ENCODE results near the gene PLEKHA5. TPM values are rescaled to one million over a fixed set of nuclear protein-coding genes. Genes with fewer than 3 reads are reported as not detected.

PLEKHA5 gene
- total and polyA plus RNA-seq, 4 donors = 4.9 to 88.5 (median 20.9) TPM

GRCh38 chr12:19243551-19243950, 114.0 kb downstream of the PLEKHA5 start:
- H3K4me3 ChIP-seq = no peak overlapping the region
- TF ChIP-seq CTCF (IDR thresholded peaks at IDR 0.05; ENCODE audit: control extremely low read depth, extremely low read depth) = no peak
- H3K36me3 ChIP-seq (ENCODE audit: control insufficient read depth in 4 of 4, insufficient read depth in 4 of 4, low read length in 4 of 4) = no peaks in the 10 kb centered on the region
- no peak overlapping the region for H3K9ac ChIP-seq (ENCODE audit: insufficient read depth in 1 of 2, low read length in 2 of 2)
- 55 to 80% methylated on average over 2 of the region's 2 CpGs for WGBS, 2 donors
- peaks cover 0 to 14% (median 7%) of the 10 kb centered on the region in 5 donors for H3K4me1 ChIP-seq (ENCODE audit: control insufficient read depth in 5 of 5, insufficient read depth in 5 of 5, low read length in 5 of 5)
- H3K27me3 ChIP-seq (ENCODE audit: control insufficient read depth in 3 of 3, insufficient read depth in 3 of 3, low read length in 2 of 3) = no peaks in the 10 kb centered on the region
- H3K27ac ChIP-seq (ENCODE audit: low read depth in 1 of 2, low read length in 1 of 2) = no peak overlapping the region
- no peak for ATAC-seq (ENCODE audit: insufficient read depth, low FRiP score)
- H3K9me3 ChIP-seq (ENCODE audit: control insufficient read depth in 4 of 4, insufficient read depth in 3 of 4, low read length in 3 of 4) = no peaks in the 10 kb centered on the region
- no peak for DNase-seq

GRCh38 chr12:19244312-19244711, 114.8 kb downstream of the PLEKHA5 start:
- no peak for DNase-seq
- Histone ChIP-seq H3K4me3 (no peak overlapping the region), H3K27me3 (ENCODE audit: control insufficient read depth in 3 of 3, insufficient read depth in 3 of 3, low read length in 2 of 3) (no peaks in the 10 kb centered on the region), H3K36me3 (ENCODE audit: control insufficient read depth in 4 of 4, insufficient read depth in 4 of 4, low read length in 4 of 4) (no peaks in the 10 kb centered on the region), H3K9ac (ENCODE audit: insufficient read depth in 1 of 2, low read length in 2 of 2) (no peak overlapping the region), H3K9me3 (ENCODE audit: control insufficient read depth in 4 of 4, insufficient read depth in 3 of 4, low read length in 3 of 4) (no peaks in the 10 kb centered on the region), H3K27ac (ENCODE audit: low read depth in 1 of 2, low read length in 1 of 2) (no peak overlapping the region), H3K4me1 (ENCODE audit: control insufficient read depth in 5 of 5, insufficient read depth in 5 of 5, low read length in 5 of 5) (peaks cover 0 to 10% (median 6%) of the 10 kb centered on the region in 5 donors)
- TF ChIP-seq CTCF (IDR thresholded peaks at IDR 0.05; ENCODE audit: control extremely low read depth, extremely low read depth) = no peak
- no peak for ATAC-seq (ENCODE audit: insufficient read depth, low FRiP score)

GRCh38 chr12:19245106-19245505, 115.6 kb downstream of the PLEKHA5 start:
- ATAC-seq (ENCODE audit: insufficient read depth, low FRiP score) = no peak
- no peaks in the 10 kb centered on the region for H3K27me3 ChIP-seq (ENCODE audit: control insufficient read depth in 3 of 3, insufficient read depth in 3 of 3, low read length in 2 of 3)
- 41 to 74% methylated on average over 4 of the region's 4 CpGs for WGBS, 2 donors

More at GRCh38 chr12:19245106-19245505, 115.6 kb downstream of the PLEKHA5 start:
- Histone ChIP-seq H3K27ac (ENCODE audit: low read depth in 1 of 2, low read length in 1 of 2) (no peak overlapping the region), H3K9ac (ENCODE audit: insufficient read depth in 1 of 2, low read length in 2 of 2) (no peak overlapping the region), H3K36me3 (ENCODE audit: control insufficient read depth in 4 of 4, insufficient read depth in 4 of 4, low read length in 4 of 4) (no peaks in the 10 kb centered on the region), H3K4me1 (ENCODE audit: control insufficient read depth in 5 of 5, insufficient read depth in 5 of 5, low read length in 5 of 5) (peaks cover 0 to 12% (median 4%) of the 10 kb centered on the region in 5 donors), H3K4me3 (no peak overlapping the region), H3K9me3 (ENCODE audit: control insufficient read depth in 4 of 4, insufficient read depth in 3 of 4, low read length in 3 of 4) (no peaks in the 10 kb centered on the region)
- no peak for TF ChIP-seq CTCF (IDR thresholded peaks at IDR 0.05; ENCODE audit: control extremely low read depth, extremely low read depth)
- DNase-seq = no peak

Data from lung (tissue), 12 donors.